ENCODE results near the gene CMTR1.
"Not testable (repeated sequence)": the region's sequence is repeated elsewhere in the genome, so short reads cannot be mapped to it uniquely, and the experiment has no call there.

Gene CMTR1

DNA sequence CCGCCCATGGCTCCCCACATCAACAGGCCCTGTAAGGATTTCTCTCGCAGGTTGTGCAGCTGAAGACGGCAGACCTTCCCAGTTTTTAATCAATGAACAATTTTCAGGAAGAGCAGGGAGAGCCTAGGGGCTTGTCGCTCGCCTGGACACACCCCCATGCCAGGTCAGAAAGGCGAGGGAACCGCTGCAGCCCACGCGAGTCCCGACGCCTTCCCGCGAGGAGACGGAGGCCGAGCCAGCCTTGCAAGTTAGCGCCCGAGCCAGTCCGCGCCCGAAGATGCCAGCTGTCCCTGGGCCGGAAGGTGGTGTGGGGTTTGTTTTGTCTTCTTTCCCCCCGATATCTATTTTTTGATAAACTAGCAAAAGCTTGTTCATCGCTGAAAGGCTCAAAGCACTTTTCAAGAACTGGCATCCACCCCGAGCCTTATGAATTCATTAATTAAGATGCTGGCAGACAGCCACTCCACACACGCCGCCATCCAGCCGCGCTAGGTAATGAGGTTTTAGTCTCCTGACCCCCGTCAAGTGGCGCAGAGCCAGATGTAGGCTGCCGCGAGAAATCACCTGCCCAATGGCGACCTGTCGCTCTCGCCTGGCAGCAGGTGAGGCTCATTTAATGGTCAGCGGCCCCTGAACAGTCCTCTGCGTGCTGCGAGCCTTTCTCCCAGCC is 60.1 kb downstream of the CMTR1 start:
- DNase-seq, result no peak

DNA sequence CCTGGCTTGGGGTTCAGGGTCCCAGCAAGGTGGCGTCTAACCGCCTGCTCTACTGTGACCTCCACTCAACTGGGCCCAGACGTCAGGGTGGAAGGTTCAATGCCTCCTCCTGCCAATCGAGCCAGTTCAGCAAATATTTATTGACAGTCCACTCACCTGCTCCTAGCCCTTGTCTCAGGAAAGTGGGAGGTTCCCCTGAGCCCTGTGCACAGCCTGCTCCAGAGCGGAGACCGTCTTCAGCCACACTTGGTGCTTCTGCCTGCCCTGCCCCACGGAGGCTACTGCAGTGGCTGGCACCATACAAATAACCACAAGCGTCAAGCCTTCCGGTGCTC is 60.6 kb downstream of the CMTR1 start:
- DNase-seq, result no peak

DNA sequence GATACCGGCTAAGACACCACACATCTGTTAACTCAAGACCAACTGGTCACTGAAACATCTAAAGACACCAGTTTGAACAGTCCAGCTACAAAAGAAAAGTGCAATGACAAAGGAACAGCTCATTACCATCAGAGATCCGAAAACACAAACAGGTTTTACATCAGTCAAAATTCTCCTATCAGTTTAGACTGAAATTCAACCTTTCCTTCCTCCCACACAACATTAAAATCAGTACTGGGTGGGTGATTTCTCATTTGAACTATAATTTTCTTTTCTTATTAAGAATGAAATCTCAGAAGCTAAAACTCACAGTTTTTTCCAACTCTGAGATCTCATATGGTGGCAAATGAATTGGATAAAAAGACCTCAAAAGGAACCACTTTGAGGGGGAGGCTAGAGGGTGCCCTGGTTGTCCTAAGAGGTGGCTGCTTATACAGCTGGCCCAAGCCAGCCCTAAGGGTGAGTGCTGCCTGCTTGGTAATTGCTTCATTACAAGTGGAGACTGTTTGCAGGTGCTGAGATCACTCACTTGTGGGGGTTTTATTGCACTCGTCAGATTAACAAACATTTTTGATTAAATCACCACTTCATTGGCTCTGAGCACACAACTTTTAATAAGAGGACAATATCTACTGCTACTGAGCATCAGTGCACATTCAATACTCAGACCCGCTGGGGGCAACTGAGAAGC is 62.4 kb downstream of the CMTR1 start:
- peak; percentile 63 to 69 for DNase-seq

DNA sequence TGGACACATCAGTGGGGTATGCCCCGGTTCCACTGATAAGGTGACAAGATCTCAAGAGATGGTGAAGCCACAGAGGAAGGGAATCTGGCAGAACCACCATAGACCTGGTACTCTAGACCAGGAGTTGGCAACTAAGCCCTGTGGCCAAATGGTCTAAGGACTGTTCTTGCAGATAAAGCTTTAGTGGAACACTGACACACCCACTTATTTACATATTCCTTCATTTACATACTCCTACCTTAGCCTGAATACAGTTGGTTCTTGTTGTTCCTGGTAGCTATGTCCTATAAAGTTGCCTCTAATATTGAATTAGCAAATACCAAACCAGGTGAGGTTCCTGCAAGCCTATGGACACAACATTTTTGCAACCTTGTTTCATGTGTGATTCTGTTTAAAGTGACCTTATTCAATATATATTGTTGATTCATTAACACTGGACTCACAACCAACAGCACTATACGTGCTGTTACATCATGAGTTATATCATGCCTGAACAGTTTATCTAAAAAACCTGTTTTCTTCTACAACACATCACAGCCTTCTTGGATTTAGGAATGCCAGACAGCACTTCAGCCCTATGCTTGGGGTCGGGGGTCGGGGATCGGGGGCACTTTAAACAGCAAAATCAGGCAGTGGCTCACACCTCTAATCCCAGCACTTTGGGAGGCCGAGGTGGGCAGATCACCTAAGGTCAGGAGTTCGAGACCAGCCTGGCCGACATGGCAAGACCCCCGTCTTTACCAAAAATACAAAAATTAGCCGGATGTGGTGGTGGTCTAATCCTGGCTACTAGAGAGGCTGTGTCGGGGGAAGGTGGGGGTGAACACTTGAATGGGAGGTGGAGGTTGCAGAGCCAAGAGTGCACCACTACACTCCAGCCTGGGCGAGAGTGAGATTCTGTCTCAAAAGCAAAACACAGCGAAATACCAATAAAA is 64.2 kb downstream of the CMTR1 start:
- DNase-seq, result no peak

DNA sequence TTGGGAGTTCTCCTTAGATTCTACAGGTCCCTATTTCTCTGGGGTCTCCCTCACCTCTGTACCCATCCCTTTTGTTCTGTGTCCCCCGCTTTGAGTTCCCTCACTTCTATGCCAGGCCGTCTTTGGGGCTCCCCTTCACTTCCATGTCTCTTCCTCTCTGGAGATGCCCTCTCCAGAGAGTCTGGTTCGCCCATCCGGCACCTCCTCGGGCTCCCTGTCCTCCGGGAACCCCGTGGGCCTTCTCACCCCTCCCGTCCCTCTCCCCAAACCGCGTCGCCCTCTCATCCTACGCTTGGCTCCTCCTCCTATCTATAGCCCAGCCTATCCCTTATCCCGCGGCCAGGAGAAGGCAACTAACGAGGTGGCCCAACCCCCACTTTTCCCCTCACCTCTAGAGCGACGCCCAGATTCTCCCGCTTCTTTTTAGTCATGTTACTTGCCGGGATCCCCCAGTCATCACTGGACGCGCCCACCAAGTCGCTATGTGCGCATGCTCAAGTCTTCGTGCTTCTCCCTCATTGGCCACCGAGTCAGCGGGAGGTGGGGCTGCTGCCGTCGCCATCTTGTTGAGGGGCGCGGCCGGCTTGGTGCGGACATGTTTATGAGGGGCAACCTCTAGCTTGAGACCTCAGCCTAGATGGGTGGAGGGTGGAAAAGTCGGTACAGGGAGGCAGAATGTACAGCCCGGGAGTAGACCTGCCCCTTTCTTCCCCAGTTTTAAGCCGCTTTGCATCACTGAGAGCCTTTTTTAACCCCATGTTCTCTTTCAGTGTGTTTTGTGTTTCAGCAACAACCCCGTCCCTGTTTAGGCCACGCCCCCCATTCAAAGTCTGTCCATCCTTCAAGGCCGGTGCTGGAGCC is 66.6 kb downstream of the CMTR1 start, which contains the start of gene CCDC167:
CCDC167 (minus strand) TSS at position 461 of the 861 bp plus-strand sequence; CDS start at position 431, 30 bp downstream.
- peak; percentile 98 to 99 for DNase-seq

DNA sequence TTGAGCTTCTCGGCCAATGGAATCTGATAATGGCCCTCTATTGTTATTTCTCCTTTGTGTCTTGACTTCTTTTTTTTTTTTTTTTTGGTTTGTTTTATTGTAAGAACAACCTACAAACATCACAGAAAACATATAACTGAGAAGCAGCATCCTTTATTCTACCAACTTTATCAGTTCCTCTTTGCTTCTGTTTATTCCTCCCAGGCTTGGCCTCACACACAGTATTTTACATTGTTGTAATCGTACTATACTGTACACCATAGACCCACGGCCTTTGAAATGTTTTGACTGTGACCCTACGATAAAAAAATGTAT is 67.2 kb downstream of the CMTR1 start:
- no peak for DNase-seq

DNA sequence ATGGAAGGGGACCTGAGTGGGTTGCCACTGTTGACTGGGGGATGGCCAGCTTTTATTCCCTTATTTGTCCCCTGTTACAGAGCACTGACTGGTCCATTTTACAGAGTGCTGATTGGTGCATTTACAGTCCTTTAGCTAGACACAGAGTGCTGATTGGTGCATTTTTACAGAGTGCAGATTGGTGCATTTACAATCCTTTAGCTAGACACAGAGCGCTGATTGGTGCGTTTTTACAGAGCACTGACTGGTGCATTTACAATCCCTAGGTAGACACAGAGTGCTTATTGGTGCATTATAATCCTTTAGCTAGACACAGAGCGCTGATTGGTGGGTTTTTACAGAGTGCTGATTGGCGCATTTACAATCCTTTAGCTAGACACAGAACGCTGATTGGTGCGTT is 67.9 kb downstream of the CMTR1 start:
- DNase-seq, result not testable (repeated sequence)

DNA sequence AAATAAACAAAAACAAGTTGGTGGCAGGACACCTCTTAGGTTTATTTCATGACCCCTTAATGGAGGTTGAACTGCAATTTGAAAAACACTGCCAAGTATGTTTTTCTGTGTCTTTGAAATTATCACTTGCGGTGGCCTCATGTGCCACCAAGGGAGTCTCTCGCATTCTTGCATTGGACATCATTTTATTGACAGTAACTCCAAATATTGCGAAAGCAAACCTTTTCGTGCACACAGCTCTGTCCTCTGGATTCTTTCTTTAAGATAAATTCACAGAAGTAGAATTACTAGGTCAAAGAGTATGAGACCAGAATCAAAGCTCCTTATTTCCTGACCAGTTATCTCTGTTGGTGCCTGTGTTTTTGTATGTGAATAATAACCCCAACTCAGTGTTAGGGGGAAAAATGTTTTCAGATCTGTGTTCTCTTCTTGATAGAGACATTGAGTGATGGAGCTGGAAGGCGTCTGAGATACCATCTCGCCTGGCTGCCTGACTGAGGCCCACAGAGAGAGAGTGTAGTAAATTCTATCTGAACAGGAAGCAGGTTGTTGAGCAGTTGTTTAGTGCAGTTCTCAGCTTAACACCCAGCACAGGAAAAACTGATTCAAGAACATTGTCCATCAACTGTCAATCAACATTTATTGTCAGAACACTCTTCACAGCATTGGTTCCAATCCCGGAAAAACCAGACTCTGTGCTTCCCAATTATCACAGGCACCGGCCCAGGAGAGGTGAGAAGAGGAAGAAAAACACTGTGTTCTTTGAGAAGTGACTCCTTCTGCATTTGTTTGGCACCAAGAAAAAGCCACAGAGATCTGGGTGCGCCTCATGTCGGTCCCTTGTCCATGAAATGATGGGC is 68.8 kb downstream of the CMTR1 start:
- DNase-seq, result peak in 1 of 2 experiments; percentile 53

DNA sequence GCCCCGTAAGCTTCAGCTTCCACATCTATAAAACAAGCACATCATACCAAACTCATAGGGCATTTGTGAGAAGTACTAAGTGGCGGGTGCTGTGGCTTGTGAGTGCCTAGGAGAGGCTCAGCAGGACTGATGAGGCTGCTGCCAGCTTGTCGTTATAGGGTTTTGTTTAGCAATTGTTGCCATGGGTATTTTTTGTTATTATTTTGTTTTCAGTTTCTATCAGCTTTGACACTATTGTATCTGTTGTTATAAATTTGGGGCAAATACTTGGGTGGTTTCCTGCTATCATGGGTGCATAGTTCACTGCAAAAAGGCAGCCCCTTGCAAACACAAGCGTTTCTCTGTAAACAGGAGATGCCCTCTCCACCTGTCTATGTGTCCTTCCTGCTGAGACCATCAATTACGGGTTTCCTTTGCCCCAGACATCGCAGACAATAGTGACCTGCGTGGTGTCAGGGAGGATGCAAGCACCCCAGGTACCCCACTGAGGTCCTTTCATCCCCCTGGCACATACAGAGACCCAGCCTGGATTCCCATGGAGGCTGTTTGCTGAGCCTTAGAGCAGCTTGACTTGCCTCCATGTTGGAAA is 69.8 kb downstream of the CMTR1 start:
- no peak for DNase-seq

DNA sequence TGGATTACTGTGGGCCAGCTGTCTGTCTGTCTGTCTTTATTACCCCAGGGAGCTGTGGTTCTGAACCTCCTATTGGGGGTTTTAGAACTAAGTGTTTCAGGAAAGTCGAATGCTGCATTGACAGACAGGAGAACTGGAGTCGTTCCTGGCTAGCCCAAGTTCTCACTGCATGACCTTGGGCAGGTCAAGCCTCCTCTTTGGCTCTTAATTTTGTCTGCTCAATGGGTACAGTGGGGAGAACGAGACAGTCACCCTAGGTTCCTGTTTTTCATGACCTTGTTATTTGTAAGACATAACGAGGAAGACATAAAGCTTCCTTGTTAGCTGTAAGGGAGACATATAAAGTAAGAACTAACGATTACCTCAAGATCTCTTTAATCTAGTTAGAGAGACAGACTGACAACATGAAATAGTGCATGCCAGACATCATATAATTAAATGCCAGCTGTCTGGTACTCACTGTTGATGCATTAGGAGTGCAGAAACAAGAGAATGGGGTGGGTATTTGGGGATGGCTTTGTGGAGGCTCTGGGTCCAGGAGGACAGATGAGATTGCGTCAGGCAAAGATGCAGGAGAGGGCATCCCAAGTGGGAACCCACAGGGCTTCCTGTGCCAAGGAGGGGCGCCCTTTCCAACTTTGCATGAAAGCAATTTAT is 70.4 kb downstream of the CMTR1 start:
- no peak for DNase-seq

DNA sequence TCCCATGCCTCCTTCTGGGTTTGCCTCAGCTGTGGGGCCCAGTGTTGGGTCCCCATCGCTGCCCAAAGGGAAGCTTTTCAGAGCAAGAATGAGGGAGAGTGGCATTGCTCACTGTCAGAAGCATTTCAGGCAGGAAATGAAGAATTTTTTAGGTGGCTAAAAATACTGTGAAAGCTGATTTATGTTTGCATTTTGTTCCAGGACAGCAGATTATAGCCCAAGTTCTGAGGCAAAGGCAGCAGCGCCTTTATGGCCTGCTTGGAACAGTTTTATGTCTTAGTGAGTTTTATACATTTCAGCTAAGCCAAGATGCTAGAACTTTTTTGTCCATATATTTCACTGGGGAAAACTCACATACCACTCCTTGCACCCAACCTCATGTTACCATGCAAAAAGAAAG is 71.0 kb downstream of the CMTR1 start:
- DNase-seq, result no peak

DNA sequence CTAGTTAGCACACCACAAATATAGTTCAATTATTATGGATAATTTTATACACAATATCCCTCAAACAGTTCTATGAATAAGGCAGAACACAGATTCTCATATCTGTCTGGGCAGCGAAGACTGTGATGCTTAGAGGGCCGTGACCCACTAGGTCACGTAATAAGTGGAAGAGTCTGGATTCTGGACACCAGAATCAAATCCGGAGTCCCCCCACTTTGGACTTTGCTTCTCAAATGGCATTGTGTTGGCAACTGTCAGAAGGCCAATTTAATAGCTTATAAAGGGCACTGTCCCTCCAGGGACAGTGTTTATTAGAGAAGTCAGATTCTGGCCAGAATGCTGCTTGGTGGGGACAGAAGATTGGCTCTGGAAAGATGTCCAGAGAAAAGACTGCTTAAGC is 73.5 kb downstream of the CMTR1 start:
- no peak for DNase-seq

DNA sequence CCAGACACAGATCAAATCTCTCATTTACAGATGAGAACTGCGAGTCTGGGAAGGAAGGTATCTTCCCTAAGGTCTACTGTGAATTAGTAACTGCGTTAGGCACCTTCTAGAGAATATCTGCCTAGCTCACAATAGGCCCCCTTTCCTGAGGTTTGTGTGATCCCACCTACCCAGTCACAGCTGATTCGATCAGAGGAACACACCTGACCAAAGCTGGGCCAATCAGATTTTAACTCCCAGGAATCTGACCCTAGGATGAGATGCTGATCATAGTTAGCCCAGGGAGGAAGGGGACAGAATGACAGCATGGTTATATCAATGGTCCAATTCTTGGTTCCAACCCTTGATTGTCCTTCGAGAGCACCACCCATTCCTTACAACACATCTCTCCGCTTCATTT is 74.1 kb downstream of the CMTR1 start:
- no peak for DNase-seq

DNA sequence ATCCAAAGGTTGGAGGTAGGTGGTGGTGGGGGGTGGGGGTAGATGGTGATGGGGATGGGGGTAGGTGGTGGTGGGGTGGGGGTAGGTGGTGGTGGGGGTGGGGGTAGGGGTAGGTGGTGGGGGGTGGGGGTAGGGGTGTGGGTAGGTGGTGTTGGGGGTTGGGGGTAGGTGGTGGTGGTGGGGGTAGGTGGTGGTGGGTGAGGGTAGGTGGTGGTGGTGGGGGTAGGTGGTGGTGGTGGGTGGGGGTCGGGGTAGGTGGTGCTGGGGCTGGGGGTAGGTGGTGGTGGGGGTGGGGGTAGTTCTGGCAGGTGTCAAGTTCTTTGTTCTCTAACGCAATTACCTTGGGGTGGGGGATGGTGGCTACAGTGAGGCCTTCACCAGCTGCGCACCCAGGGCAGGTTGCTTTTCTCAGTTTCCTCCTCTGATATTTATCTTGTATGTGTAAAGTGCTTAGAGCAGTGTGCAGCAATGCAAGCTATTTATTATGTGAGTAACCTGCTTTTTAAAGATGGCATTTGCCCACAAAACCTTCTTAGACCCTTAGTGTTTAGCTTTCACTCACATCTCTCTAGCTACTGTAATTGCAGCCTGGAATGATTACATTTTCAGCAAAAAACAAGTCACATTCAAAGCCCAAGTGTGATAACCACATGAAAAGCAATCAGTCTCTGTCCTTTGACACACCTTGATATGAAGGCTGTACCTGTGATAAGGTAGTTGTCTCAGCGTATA is 74.8 kb downstream of the CMTR1 start:
- DNase-seq, result peak in 1 of 2 experiments; percentile 48

DNA sequence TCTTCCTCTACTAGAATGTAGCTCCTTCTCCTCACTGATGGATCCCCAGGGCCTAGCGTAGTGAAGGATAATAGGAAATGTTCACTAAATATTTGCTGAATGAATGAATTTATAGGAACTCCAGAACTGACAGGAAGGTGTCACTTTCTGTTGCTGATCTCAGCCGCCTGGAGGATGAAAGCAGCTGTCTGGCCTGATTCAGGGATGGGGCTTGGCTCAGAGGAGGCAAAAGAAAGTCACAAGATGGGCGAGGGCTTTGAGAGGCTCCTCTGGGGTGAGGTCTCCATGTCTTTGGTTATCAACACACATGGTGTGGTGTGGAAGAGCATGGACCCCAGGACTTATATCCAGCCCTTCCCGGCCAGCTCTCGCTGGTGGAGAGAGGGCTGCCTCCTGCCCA is 78.2 kb downstream of the CMTR1 start:
- DNase-seq, result no peak

DNA sequence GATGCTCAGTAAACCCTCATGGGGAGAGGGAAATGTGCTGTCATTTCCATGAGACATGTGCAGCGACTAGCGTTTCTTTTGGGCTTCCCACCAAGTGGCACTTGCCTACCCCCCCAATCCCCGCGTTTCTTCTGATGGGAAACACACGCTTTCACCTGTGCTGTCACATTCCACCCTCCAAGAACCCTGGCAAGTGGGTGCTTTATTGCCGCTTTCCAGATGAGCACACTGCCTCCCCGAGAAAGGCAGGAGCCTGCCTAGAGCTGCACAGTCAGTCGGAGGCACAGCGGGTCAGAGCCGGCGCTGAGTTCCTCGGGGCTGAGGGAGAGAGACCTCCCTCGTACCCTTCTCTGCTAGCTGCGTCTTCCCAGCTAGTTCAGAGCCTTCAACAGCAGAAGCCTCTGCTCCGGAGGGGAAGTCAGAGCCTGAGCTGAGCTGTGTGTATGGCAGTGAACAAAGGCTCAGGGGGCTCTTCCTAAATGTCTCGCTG is 78.9 kb downstream of the CMTR1 start:
- DNase-seq, result no peak

DNA sequence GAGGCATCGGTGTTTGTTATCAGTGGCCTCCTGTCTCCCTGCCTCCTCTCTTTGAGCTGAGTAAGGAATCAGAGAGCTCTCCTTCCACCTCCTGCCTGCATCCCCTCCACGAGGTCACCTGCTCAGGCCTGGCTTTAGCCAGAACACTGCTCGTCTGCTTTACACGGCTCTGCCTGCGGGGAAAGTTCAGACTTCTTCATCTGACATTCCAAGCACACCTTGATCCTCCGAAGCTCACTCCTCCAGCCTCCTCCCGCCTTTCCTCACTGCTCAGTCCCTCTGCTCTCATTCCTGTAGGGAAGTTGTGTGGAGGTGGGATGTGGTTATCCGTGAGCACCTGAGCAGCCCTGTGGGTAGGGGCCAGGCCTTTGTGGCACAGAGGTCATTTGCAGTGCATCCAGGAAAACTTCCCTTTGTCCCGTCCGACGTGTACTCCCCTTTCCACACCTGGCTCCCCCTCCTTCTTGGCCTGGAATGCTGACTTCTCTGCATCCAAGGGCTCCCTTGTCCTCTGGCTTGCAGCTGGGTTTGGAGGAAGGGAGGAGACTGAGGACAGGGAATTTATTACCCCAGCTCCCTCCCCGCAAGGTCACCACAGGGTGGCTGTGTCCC is 79.5 kb downstream of the CMTR1 start:
- DNase-seq, result no peak

DNA sequence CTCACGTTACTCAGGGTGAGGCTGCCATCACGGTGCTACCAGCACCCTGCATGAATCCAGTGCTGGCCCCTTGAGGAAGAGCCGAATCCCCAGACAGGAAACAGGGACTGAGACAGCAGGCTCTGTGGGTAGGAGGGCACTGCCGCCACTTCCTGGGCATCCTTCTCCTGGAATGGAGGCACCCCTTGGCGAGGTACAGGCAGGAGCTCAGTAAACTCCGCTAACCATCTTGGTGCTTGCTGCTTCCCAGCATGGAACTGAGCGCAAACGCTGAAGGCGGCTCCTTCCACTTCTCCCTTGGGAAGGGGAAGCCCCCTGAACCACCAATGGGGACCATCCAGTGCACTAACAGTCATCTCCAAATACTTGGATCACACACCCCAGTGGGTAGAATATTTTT is 80.1 kb downstream of the CMTR1 start:
- DNase-seq, result no peak

DNA sequence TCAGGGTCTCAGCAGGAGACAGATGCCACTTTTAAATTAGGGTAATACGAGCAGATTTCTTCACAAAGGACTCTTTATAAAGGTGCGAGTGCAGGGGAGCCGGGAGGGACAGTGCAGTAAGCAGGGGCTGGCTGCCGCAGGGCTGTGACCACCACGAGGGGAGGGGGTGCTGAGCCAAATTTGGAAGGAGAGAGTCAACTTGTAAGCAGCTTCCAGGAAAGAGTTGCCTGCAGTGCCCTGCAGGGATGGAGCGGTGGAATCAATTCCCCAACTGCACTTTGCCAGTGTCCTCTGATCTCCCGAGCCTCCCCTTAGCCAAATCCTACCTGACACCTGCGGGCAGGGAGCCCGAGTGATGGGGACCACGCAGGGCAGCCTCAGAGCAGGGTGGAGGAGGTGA is 80.6 kb downstream of the CMTR1 start:
- no peak for DNase-seq

All from activated T-cell treated with anti-CD3 and anti-CD28 coated beads, Interleukin-2, amount 50 U/mL, for 48 hours (primary cell).